ENCODE measurements around the gene WRAP53.
"Not testable (repeated sequence)": the region's sequence is repeated elsewhere in the genome, so short reads cannot be mapped to it uniquely, and the experiment has no call there.

WRAP53 gene

GRCh38 chr17:7687908-7688807, at the start of gene WRAP53:
TSS of gene WRAP53 (plus strand) at chr17:7688477. CDS start at chr17:7688649, 172 bp downstream.
- peak; percentile 95 for DNase-seq

GRCh38 chr17:7640783-7641182, 47.5 kb upstream of the WRAP53 start:
- DNase-seq: no peak

GRCh38 chr17:7641635-7642034, 46.6 kb upstream of the WRAP53 start:
- DNase-seq: not testable (repeated sequence)

- no peak for DNase-seq
Measured at GRCh38 chr17:7644775-7645174, 43.5 kb upstream of the WRAP53 start.

- no peak for DNase-seq
Measured at GRCh38 chr17:7646457-7646856, 41.8 kb upstream of the WRAP53 start.

- DNase-seq: no peak
Measured at GRCh38 chr17:7647018-7647417, 41.3 kb upstream of the WRAP53 start.

GRCh38 chr17:7650509-7651096, 37.7 kb upstream of the WRAP53 start, which contains the start of gene ATP1B2:
TSS of gene ATP1B2 (plus strand) at chr17:7650926. CDS start at chr17:7651519, 593 bp downstream.
- DNase-seq: peak; percentile 37

- DNase-seq: no peak
Measured at GRCh38 chr17:7651097-7651664, 37.1 kb upstream of the WRAP53 start.

GRCh38 chr17:7651665-7652387, 36.5 kb upstream of the WRAP53 start:
- peak; percentile 7 for DNase-seq

- no peak for DNase-seq
Measured at GRCh38 chr17:7652388-7653356, 35.6 kb upstream of the WRAP53 start.

- DNase-seq: no peak
Measured at GRCh38 chr17:7654832-7655540, 33.3 kb upstream of the WRAP53 start.

GRCh38 chr17:7655541-7655840, 32.8 kb upstream of the WRAP53 start:
- no peak for DNase-seq

- DNase-seq: no peak
Measured at GRCh38 chr17:7656958-7657609, 31.2 kb upstream of the WRAP53 start.

GRCh38 chr17:7667656-7668406, 20.4 kb upstream of the WRAP53 start:
- DNase-seq: peak; percentile 14

- no peak for DNase-seq
Measured at GRCh38 chr17:7668482-7668881, 19.8 kb upstream of the WRAP53 start.

GRCh38 chr17:7673239-7673638, 15.0 kb upstream of the WRAP53 start:
- DNase-seq: no peak

GRCh38 chr17:7674934-7675333, 13.3 kb upstream of the WRAP53 start:
- DNase-seq: no peak

GRCh38 chr17:7676533-7676932, 11.7 kb upstream of the WRAP53 start:
- DNase-seq: no peak

GRCh38 chr17:7677388-7678067, 10.7 kb upstream of the WRAP53 start:
- DNase-seq: no peak

Measured in NCI-H1092 treated with DMSO at 0.1 percent for 48 hours (cell line).